GM12892 (cell line): ENCODE data around the gene TRIM21.

Source experiments
- POLR2A ChIP-seq: IDR thresholded peaks from 2 replicates; pipeline ENCODE4 v1.6.1; 2011; ENCODE audit warnings: low read depth, low read length, control low read depth
- TAF1 ChIP-seq: IDR thresholded peaks from 2 replicates; pipeline ENCODE4 v1.6.1; 2011; ENCODE audit warnings: low read depth, mild to moderate bottlenecking, control low read depth, low read length, borderline replicate concordance

GRCh38 chr11:4381901-4382300, 11.6 kb downstream of the TRIM21 start:
- no peak for TF ChIP-seq POLR2A
- no peak for TF ChIP-seq TAF1
